DND-41 (cell line): ENCODE results near the gene RRAGD.

Experiments
- ATAC-seq: fragments of 200-7000 bp; cut with Tn5 transposase; 3 replicates; pipeline ENCODE4 v1.9.1; 2021; ENCODE audit warnings: low read depth; ENCODE audit not compliant: insufficient read depth
- DNase-seq: peaks from one replicate; pipeline ENCODE4 v3.0.0-alpha.2; 2020
- H2AFZ ChIP-seq: 2 replicates; pipeline ENCODE4 v1.6.0; 2012; ENCODE audit warnings: low read depth, low read length
- H3K27ac ChIP-seq: 2 replicates; pipeline ENCODE4 v1.5.1; 2012; ENCODE audit warnings: low read length, inconsistent platforms
- H3K27me3 ChIP-seq: fragments of 200-600 bp; sonication (generic); 2 replicates; pipeline ENCODE4 v1.6.0; 2012; ENCODE audit warnings: low read length, mild to moderate bottlenecking, inconsistent platforms; ENCODE audit not compliant: insufficient read depth, poor library complexity
- H3K36me3 ChIP-seq: 2 replicates; pipeline ENCODE4 v1.5.1; 2012; ENCODE audit warnings: low read length, inconsistent platforms; ENCODE audit not compliant: insufficient read depth
- H3K4me1 ChIP-seq: 2 replicates; pipeline ENCODE4 v1.5.1; 2012; ENCODE audit warnings: mild to moderate bottlenecking, low read length; ENCODE audit not compliant: insufficient read depth
- H3K4me2 ChIP-seq: 2 replicates; pipeline ENCODE4 v1.6.0; 2012; ENCODE audit warnings: mild to moderate bottlenecking, moderate library complexity, low read length, inconsistent platforms; ENCODE audit not compliant: insufficient read depth
- H3K4me3 ChIP-seq, 2 experiments: fragments of 200-600 bp in 1 of 2; shearing (Covaris generic) in 1 of 2; 2 replicates each; pipeline ENCODE4 v1.5.1; 2012 to 2016; ENCODE audit warnings: inconsistent platforms in 2 of 2, low read length in 2 of 2, mild to moderate bottlenecking in 2 of 2, low read depth in 1 of 2, moderate library complexity in 1 of 2
- H3K79me2 ChIP-seq: 2 replicates; pipeline ENCODE4 v1.6.0; 2012; ENCODE audit warnings: low read length, inconsistent platforms; ENCODE audit not compliant: insufficient read depth
- H3K9ac ChIP-seq: 2 replicates; pipeline ENCODE4 v1.6.0; 2012; ENCODE audit warnings: low read depth, mild to moderate bottlenecking, inconsistent platforms, low read length, moderate library complexity
- H3K9me3 ChIP-seq: 2 replicates; pipeline ENCODE4 v1.5.1; 2012; ENCODE audit warnings: low read length, moderate library complexity, mild to moderate bottlenecking, inconsistent platforms; ENCODE audit not compliant: insufficient read depth, severe bottlenecking
- H4K20me1 ChIP-seq: 2 replicates; pipeline ENCODE4 v1.6.0; 2012; ENCODE audit warnings: low read length; ENCODE audit not compliant: insufficient read depth
- EZH2 ChIP-seq: IDR thresholded peaks from 3 replicates; pipeline ENCODE4 v1.6.1; 2012; ENCODE audit warnings: borderline replicate concordance, low read depth, mild to moderate bottlenecking, moderate library complexity, low read length, inconsistent platforms; ENCODE audit not compliant: severe bottlenecking
- TF ChIP-seq, protein P1 (sequence below): IDR thresholded peaks from 2 replicates; pipeline ENCODE4 v1.5.1; 2012; ENCODE audit warnings: borderline replicate concordance, low read length, moderate library complexity, mild to moderate bottlenecking; ENCODE audit not compliant: poor library complexity, severe bottlenecking; ENCODE audit errors: extremely low read depth

The RRAGD gene

DNA sequence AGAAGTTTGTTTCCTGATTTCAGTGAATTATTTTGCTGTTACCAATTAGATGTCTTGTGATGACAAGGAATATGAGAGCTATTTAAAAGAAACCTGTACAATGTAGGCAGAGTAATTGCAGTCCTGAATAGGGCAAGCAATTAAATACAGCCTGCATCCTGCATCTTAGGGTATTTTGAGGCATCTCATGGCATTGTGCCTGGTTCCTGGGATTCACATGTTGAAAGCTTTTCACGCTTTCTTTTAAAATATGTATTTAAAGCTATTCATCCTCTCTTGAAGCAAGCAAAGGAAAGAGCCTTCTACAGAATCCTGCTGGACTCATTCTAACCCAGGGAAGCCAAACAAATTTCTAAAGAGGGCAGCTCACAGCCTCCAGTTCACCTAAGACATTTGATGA lies 4.7 kb upstream of the RRAGD start:
- Histone ChIP-seq H3K4me3 (no peak overlapping the region), H2AFZ (no peak overlapping the region), H3K36me3 (no peaks in the 10 kb centered on the region; the same call in 1 of the 2 replicates), H3K9me3 (no peaks in the 10 kb centered on the region), H3K27me3 (no peaks in the 10 kb centered on the region), H3K79me2 (peaks cover 5% of the 10 kb centered on the region), H3K4me1 (peaks cover 14% of the 10 kb centered on the region), H4K20me1 (no peaks in the 10 kb centered on the region), H3K27ac (no peak overlapping the region), H3K9ac (no peak overlapping the region), H3K4me2 (no peak overlapping the region)
- no peak for ATAC-seq
- TF ChIP-seq EZH2, result no peak
- TF ChIP-seq, protein P1, sequence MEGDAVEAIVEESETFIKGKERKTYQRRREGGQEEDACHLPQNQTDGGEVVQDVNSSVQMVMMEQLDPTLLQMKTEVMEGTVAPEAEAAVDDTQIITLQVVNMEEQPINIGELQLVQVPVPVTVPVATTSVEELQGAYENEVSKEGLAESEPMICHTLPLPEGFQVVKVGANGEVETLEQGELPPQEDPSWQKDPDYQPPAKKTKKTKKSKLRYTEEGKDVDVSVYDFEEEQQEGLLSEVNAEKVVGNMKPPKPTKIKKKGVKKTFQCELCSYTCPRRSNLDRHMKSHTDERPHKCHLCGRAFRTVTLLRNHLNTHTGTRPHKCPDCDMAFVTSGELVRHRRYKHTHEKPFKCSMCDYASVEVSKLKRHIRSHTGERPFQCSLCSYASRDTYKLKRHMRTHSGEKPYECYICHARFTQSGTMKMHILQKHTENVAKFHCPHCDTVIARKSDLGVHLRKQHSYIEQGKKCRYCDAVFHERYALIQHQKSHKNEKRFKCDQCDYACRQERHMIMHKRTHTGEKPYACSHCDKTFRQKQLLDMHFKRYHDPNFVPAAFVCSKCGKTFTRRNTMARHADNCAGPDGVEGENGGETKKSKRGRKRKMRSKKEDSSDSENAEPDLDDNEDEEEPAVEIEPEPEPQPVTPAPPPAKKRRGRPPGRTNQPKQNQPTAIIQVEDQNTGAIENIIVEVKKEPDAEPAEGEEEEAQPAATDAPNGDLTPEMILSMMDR, result no peak
- no peak for DNase-seq

DNA sequence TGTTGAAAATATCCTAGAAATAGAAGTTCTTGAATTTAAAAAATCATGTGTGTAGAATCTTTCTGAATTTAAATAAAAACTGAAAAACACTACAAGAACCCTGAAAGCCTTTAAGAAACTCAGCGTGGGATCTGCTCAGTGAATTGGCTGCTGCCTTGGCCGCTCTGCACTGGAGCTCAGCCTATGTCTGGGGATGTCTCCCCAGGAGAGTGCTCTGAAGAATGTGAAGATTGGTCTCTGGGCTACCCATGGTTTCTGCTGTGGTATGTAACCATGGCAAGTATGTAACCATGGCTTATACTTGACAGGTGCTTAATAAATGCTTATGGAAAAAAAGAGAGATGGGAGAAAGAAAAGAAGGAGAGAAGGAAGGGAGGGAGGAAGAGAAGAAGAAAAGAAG lies 3.1 kb upstream of the RRAGD start:
- H3K4me1 ChIP-seq, result peaks cover 25% of the 10 kb centered on the region
- H3K27ac ChIP-seq, result no peak overlapping the region
- peaks cover 21% of the 10 kb centered on the region for H3K79me2 ChIP-seq
- H3K9ac ChIP-seq, result no peak overlapping the region
- H2AFZ ChIP-seq, result no peak overlapping the region
- H3K27me3 ChIP-seq, result no peaks in the 10 kb centered on the region
- no peaks in the 10 kb centered on the region; the same call in 1 of the 2 replicates for H3K36me3 ChIP-seq
- no peak overlapping the region for H3K4me2 ChIP-seq
- H3K4me3 ChIP-seq, result no peak overlapping the region
- no peak for TF ChIP-seq EZH2
- TF ChIP-seq, protein P1, result no peak
- DNase-seq (no peak), ATAC-seq (no peak)
- peaks cover 11% of the 10 kb centered on the region for H4K20me1 ChIP-seq
- H3K9me3 ChIP-seq, result no peaks in the 10 kb centered on the region

DNA sequence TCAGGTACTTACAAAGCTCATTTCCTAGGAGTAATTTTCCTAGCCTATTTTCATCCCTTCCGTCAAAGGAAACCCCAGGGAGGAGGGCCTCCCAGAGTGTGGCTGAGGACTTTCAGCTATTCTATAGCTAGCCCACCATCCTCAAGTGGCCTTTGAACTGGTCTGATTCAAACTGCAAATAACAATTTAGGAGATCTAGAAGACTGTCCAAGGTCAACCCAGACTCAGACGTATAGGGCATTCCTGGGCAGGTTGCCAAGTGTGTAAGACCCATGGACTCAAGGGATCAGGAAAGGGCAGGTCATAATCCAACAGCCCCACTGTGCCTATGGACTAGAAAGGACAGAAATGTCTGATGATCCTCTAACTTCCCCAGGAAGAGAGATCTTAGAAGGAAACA lies 2.1 kb upstream of the RRAGD start:
- no peaks in the 10 kb centered on the region for H3K27me3 ChIP-seq
- H3K9me3 ChIP-seq, result no peaks in the 10 kb centered on the region
- peaks cover 31% of the 10 kb centered on the region for H3K79me2 ChIP-seq
- no peak for TF ChIP-seq EZH2
- TF ChIP-seq, protein P1, result no peak
- H3K9ac ChIP-seq, result no peak overlapping the region
- DNase-seq (no peak), ATAC-seq (no peak)
- no peak overlapping the region for H3K4me2 ChIP-seq
- no peak overlapping the region for H2AFZ ChIP-seq
- H3K4me3 ChIP-seq, result no peak overlapping the region
- no peaks in the 10 kb centered on the region; the same call in 1 of the 2 replicates for H3K36me3 ChIP-seq
- H3K4me1 ChIP-seq, result peaks cover 34% of the 10 kb centered on the region
- H4K20me1 ChIP-seq, result peaks cover 21% of the 10 kb centered on the region
- no peak overlapping the region for H3K27ac ChIP-seq

DNA sequence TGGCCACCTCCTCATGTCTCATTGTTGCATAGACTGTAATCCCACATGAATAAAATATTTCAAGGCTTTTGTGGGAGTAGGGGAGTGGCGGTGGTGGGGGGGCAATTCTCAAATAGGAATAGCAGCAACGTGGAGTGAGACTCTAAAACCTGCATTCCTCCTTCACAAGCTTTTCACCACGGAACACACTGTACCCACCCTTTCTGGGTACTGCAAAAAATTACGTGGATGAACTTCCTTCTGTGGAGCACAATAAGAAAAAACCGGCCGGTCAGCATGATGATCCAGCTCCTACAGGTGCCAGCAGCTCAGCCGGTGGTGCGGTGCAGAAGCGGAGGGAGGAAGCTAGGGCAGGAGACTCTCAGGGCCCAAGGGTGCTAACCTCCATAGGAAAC lies 930 bp upstream of the RRAGD start:
- peaks cover 43% of the 10 kb centered on the region for H3K79me2 ChIP-seq
- no peaks in the 10 kb centered on the region for H3K27me3 ChIP-seq
- TF ChIP-seq, protein P1, result no peak
- no peak for TF ChIP-seq EZH2
- H3K4me3 ChIP-seq, result peak overlapping the region; percentile 89 to 91; a peak in 3 of 4 replicates
- no peaks in the 10 kb centered on the region for H3K9me3 ChIP-seq
- no peak for ATAC-seq
- H4K20me1 ChIP-seq, result peaks cover 32% of the 10 kb centered on the region
- peak overlapping the region; percentile 84 for H3K4me2 ChIP-seq
- peak overlapping the region; percentile 77 for H3K27ac ChIP-seq
- H2AFZ ChIP-seq, result peak overlapping the region; percentile 94
- no peak for DNase-seq
- H3K36me3 ChIP-seq, result no peaks in the 10 kb centered on the region; the same call in 1 of the 2 replicates
- peaks cover 44% of the 10 kb centered on the region for H3K4me1 ChIP-seq
- peak overlapping the region; percentile 96 for H3K9ac ChIP-seq
